DMS 273 (cell line): ENCODE measurements around the gene AWAT1.
A peak's percentile ranks its signal among the peaks of the same experiment; 100 is the strongest.
"Not testable (repeated sequence)": the region's sequence is repeated elsewhere in the genome, so short reads cannot be mapped to it uniquely, and the experiment has no call there.

Experiments used
- DNase-seq: peaks from one replicate; lab custom pipeline; 2025; ENCODE audit not compliant: unreplicated experiment; lab: John Stamatoyannopoulos, UW

AWAT1 gene

GRCh38 chrX:70234355-70234754, at the start of gene AWAT1:
Gene AWAT1, plus strand, starts transcription at chrX:70234655. Its CDS starts 41 bp downstream, at chrX:70234696.
- DNase-seq = no peak

DNA sequence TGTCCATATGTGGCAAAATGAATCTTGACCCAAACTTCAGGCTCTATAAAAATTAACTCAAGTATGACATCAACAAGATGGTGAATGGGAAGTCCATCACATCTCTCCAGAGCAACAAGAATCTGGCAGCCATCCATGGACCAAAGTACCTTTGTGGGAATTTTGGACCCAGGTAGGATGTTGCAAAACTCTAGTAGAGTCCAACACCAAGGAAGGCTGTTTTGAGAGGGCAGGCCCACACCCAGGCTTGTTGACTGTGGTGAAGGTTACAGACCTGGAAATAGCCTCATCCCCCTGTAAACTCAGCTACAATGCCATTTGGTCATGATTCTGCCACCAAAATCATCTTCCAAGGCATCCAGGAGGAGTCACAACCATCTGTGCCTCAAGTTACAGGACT, 44.2 kb upstream of the AWAT1 start:
- DNase-seq = no peak

GRCh38 chrX:70196961-70197720, 37.3 kb upstream of the AWAT1 start:
- DNase-seq = peak; percentile 86

DNA sequence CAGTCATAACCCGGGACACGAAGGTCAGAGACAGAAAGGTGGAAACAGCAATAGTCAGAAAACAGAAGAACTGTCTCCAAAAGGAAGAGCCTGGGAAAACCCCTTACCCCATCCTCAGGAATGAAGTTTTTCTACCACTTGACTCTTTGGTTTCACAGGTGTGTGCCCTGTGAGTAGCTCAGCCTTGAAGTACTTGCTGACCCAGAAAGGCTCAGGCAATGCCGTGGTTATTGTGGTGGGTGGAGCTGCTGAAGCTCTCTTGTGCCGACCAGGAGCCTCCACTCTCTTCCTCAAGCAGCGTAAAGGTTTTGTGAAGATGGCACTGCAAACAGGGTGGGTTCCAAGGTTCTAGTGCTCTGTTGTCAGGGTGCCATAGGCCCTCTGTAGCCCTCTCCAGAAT, 32.7 kb upstream of the AWAT1 start:
- DNase-seq = no peak

DNA sequence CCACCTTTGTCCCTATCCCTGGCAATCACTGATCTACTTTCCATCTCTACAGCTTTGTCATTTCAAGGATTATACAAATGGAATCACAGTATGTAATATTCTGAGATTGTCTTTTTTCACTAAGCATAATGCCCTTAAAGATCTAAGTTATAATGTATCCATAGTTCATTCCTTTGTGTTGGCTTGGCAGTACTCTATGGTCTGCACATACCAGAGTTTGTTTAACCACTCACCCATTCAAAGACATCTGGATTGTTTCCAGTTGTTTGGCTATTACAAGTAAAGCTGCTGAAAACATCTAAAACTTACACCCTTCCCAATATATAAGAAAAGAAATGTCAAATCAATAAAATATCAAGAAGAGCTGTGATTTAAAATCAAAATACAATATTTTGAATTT, 26.0 kb upstream of the AWAT1 start:
- no peak for DNase-seq

GRCh38 chrX:70209570-70209969, 24.9 kb upstream of the AWAT1 start:
- DNase-seq = peak; percentile 7

DNA sequence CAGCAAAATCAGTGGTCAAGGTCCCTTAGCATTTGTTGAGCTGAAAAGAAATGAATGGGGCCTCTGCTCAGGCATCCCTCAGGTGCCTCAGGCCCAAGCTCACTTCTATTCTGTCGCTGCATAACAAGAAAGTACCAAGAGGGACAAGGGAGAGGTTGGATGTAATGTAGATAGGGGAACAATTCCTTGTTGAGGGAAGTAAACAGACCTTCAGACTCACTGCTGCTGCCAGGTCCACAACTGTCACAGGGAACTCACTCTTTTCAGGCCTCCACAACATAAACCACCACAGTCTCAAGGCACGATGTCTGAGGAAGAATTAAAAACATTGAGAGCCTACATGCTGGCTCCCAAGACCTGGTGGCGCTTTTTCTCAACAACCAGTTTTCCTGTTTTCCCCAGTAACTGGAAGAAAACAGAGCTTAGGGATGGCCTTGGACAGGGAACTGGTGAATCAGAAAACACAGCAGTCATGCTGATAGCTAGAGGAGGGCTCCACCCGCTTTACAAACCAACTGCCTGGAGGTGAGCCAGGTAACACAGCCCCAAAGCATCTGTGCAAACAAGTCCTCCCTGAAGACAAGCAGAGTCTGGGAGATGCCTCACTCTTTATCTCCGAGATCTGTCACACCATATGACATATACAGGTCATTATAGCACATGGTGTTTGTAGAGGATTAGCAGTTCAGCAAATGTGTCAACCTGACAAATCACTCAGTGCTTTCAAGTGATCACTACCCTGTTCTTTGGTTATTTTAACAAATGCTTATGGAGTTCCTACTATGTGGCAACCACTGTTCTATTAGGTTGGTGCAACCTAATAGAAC, 14.3 kb upstream of the AWAT1 start:
- DNase-seq = peak; percentile 50

- DNase-seq = no peak
These were observed 8.4 kb upstream of the AWAT1 start for GRCh38 chrX:70226048-70226447.

DNA sequence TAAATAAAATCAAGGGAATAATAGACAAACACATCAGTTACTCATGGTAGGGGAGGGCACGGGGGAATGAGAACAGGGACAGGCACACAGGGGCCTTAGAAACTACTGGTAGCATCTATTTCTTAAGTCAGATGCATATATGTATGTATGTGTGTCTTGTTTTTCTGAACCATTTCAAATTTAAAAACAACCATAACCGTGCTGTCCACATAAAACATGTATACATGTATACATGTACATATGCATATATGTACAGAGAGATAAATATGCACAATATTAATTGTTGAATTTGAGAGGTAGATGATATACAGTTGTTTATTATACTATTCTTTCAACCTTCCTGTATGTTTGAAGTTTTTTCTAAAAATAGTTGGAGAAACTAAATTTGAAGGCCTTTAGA, 7.8 kb upstream of the AWAT1 start:
- DNase-seq = no peak

- DNase-seq = no peak
These were observed 2.8 kb upstream of the AWAT1 start for GRCh38 chrX:70231666-70232065.

DNA sequence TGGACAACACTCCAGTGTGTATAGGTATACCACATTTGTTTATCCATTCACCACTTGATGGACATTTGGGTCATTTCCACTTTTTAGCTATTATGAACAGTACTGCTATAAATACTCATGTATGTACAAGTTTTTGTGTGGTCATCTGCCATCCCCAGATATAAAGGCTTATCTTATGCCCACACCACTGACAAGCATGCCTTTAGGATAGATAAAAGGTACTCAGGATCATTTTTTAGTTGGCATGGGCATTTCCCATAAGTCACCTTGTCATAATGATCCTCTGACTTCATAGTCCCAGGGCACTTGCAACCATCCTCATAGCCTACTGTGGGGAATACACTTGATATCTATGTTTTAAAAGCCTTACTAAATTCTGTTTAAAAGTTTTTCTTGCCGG, 6.3 kb downstream of the AWAT1 start:
- no peak for DNase-seq

DNA sequence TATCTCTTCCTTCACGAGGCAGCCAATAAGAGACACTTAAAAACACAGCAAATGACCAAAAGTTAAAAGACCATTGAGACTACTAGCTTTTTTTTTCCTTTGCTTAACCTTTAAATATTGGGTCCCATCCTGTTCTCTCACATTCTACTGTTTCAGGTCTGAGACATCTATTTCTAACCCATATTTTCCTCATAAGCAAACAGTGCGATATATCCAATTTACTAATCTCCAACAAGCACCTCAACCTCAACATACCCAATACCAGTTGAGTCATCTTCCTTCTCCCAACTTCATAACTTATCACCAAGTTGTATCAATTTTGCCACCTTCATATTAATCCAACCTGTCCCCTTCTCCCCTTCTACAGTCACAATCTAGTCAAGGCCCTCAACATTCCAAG, 7.0 kb downstream of the AWAT1 start:
- DNase-seq = no peak

DNA sequence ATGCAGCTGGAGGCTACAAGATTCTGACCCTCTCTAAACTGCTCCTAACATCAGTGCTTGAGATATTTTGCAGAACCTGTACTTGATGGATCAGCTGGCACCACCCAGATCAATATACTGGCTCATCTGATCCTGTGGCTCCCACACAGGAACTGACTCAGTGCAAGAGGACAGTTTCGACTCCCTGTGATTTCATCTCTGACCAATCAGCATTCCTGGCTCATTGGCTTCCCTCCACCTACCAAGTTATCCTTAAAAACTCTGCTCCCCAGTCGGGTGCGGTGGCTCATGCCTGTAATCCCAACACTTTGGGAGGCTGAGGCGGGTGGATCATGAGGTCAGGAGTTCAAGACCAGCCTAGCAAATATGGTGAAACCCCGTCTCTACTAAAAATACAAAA, 9.1 kb downstream of the AWAT1 start:
- not testable (repeated sequence) for DNase-seq

DNA sequence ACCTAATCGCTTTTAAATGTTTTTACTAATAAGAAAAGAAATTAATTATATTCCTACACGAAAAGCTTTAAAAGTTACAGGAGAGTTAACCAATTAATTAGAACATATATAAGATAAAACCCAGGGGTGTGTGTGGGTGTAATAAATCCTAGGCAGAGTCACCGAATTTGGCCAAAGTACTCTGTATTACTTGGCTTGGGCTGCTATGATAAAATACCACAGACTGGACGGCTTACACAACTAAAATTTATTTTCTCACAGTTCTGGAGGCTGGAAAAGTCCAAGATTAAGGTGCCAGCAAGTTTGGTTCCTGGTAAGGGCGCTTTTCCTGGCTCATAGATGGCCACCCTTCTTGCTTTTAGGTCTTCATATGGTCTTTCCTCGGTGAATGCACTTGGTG, 10.4 kb downstream of the AWAT1 start:
- DNase-seq = no peak

- no peak for DNase-seq
These were observed 12.8 kb downstream of the AWAT1 start for GRCh38 chrX:70247252-70247651.

DNA sequence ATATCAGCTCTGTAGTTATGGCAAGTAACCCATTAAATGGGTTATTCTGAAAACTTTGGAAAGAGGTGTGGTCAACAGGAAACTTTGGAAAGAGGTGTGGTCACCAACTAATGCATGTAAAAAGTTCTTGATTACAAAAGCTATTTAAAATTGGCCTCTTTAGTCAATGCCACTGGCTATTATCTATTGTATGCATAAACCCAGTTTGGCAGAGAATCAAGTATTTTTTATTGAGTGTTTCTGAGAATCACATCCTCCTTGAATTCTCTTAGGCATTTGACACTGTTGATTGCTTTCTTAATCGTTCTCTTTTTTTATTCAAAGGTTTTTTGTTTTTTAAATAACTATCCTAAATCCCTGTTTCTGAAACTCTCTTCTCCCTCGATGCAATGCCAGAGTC, 18.0 kb downstream of the AWAT1 start:
- no peak for DNase-seq

DNA sequence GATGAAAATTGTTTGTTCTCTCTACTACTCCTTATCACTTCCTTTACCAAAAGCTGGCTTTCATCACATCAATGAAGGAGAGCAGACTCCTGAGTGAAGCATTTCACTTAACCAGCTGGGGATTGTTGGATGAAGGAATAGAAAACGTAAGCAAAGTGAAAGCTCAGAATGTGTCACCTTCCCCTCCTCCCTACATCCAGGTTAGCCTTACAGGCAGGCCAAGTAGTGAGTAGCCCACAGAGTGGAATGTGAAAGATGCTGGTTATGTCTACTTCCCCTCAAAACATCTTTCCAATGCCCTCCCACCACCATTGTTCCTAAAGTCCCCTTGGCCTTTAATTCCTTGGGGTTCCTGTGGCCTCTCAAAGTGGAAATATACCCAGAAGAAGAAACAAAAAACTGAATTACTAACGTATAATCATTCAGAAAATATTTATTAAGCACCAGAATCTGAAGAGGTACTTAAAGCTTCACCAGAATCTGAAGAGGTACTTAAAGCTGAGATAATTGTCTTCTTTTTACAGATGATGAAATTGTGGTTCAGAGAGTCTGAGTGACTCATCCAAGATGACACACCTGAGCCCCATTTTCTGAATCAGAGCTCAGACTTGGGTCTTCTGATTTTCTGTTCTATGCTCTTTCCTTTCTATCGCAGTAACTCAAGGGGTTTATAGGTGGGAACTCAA, 19.1 kb downstream of the AWAT1 start:
- DNase-seq = no peak

DNA sequence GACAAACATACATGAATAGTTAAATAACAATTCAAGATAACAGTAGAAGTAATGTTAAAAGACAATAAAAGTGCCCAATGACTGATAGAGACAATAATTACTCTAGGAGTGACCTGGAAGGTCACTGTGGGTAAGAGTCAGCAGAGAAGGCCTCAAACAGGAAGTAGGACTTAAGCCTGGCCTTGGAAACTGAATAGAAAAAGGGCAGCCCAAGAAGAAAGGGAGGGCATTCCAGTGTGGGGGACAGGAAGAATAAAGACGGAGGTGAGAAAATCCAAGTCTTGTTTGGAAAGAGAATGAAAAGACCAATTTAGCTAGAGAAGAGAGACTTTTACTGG, 19.6 kb downstream of the AWAT1 start:
- no peak for DNase-seq

DNA sequence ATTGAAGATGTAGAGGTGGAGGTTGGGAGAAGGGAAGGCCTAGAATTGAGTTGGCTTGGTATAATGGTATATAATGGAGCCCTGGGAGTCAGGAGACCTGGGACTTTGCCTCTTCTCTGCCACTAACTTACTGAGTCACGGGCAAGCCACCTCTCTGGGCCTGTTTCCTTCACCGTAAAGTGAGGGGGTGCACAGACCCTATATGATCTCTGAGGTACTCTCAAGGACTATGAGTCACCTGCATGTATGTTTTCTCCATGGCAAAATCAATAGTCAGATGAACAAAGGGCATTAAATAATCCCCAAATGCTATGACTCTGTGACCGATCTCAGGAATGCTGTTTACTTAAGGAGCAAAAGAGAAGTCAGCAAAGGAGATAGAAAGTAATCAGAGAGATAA, 20.5 kb downstream of the AWAT1 start:
- DNase-seq = no peak

- no peak for DNase-seq
These were observed 21.0 kb downstream of the AWAT1 start for GRCh38 chrX:70255452-70255851.

GRCh38 chrX:70257423-70258288, 23.2 kb downstream of the AWAT1 start:
- no peak for DNase-seq
